ENCODE data around the gene FAM131B.
"Not testable (repeated sequence)": the region's sequence is repeated elsewhere in the genome, so short reads cannot be mapped to it uniquely, and the experiment has no call there.

Gene FAM131B

GRCh38 chr7:143394777-143395176 is 32.3 kb upstream of the FAM131B start:
- no peak overlapping the region for H3K4me3 ChIP-seq (ENCODE audit: insufficient read depth, low read depth, low read length)
- no peak overlapping the region for H3K27ac ChIP-seq (ENCODE audit: insufficient read depth, low read depth, low read length, poor library complexity, severe bottlenecking)
- no peaks in the 10 kb centered on the region for H3K27me3 ChIP-seq (ENCODE audit: control insufficient read depth, insufficient read depth, low read length, poor library complexity, severe bottlenecking)
- no peaks in the 10 kb centered on the region for H3K4me1 ChIP-seq (ENCODE audit: control insufficient read depth, insufficient read depth, low read length)
- peaks cover 12% of the 10 kb centered on the region for H3K36me3 ChIP-seq (ENCODE audit: control insufficient read depth, insufficient read depth, low read length)
- WGBS, 2 experiments: 86 to 87% methylated on average over 6 of the region's 6 CpGs
- H3K9me3 ChIP-seq (ENCODE audit: control insufficient read depth, low read length): no peaks in the 10 kb centered on the region

GRCh38 chr7:143394068-143394467 is 31.6 kb upstream of the FAM131B start:
- H3K36me3 ChIP-seq (ENCODE audit: control insufficient read depth, insufficient read depth, low read length): peaks cover 17% of the 10 kb centered on the region
- no peak overlapping the region for H3K4me3 ChIP-seq (ENCODE audit: insufficient read depth, low read depth, low read length)
- WGBS, 2 experiments: 95 to 98% methylated on average over 6 of the region's 6 CpGs
- H3K4me1 ChIP-seq (ENCODE audit: control insufficient read depth, insufficient read depth, low read length): no peaks in the 10 kb centered on the region
- no peaks in the 10 kb centered on the region for H3K9me3 ChIP-seq (ENCODE audit: control insufficient read depth, low read length)
- no peaks in the 10 kb centered on the region for H3K27me3 ChIP-seq (ENCODE audit: control insufficient read depth, insufficient read depth, low read length, poor library complexity, severe bottlenecking)
- no peak overlapping the region for H3K27ac ChIP-seq (ENCODE audit: insufficient read depth, low read depth, low read length, poor library complexity, severe bottlenecking)

GRCh38 chr7:143393267-143394041 is 30.9 kb upstream of the FAM131B start:
- H3K27me3 ChIP-seq (ENCODE audit: control insufficient read depth, insufficient read depth, low read length, poor library complexity, severe bottlenecking): no peaks in the 10 kb centered on the region
- 94 to 95% methylated on average over 14 of the region's 14 CpGs for WGBS, 2 experiments
- no peak overlapping the region for H3K27ac ChIP-seq (ENCODE audit: insufficient read depth, low read depth, low read length, poor library complexity, severe bottlenecking)
- no peaks in the 10 kb centered on the region for H3K9me3 ChIP-seq (ENCODE audit: control insufficient read depth, low read length)
- no peaks in the 10 kb centered on the region for H3K4me1 ChIP-seq (ENCODE audit: control insufficient read depth, insufficient read depth, low read length)
- no peak overlapping the region for H3K4me3 ChIP-seq (ENCODE audit: insufficient read depth, low read depth, low read length)
- H3K36me3 ChIP-seq (ENCODE audit: control insufficient read depth, insufficient read depth, low read length): peaks cover 23% of the 10 kb centered on the region

GRCh38 chr7:143392875-143393266 is 30.4 kb upstream of the FAM131B start:
- WGBS, 2 experiments: 95 to 96% methylated on average over 6 of the region's 6 CpGs

GRCh38 chr7:143392427-143392826 is 29.9 kb upstream of the FAM131B start:
- not testable (repeated sequence) for H3K27ac ChIP-seq (ENCODE audit: insufficient read depth, low read depth, low read length, poor library complexity, severe bottlenecking); H3K27me3 ChIP-seq (ENCODE audit: control insufficient read depth, insufficient read depth, low read length, poor library complexity, severe bottlenecking); H3K9me3 ChIP-seq (ENCODE audit: control insufficient read depth, low read length); H3K4me3 ChIP-seq (ENCODE audit: insufficient read depth, low read depth, low read length); H3K4me1 ChIP-seq (ENCODE audit: control insufficient read depth, insufficient read depth, low read length)
- H3K36me3 ChIP-seq (ENCODE audit: control insufficient read depth, insufficient read depth, low read length): peaks cover 25% of the 10 kb centered on the region
- 92 to 95% methylated on average over 8 of the region's 8 CpGs for WGBS, 2 experiments

More at GRCh38 chr7:143392875-143393266, 30.4 kb upstream of the FAM131B start:
- Histone ChIP-seq H3K27ac (ENCODE audit: insufficient read depth, low read depth, low read length, poor library complexity, severe bottlenecking) (no peak overlapping the region), H3K27me3 (ENCODE audit: control insufficient read depth, insufficient read depth, low read length, poor library complexity, severe bottlenecking) (no peaks in the 10 kb centered on the region), H3K36me3 (ENCODE audit: control insufficient read depth, insufficient read depth, low read length) (peaks cover 25% of the 10 kb centered on the region), H3K4me1 (ENCODE audit: control insufficient read depth, insufficient read depth, low read length) (no peaks in the 10 kb centered on the region), H3K9me3 (ENCODE audit: control insufficient read depth, low read length) (no peaks in the 10 kb centered on the region), H3K4me3 (ENCODE audit: insufficient read depth, low read depth, low read length) (no peak overlapping the region)

- H3K36me3 ChIP-seq (ENCODE audit: control insufficient read depth, insufficient read depth, low read length): peaks cover 25% of the 10 kb centered on the region
- no peak overlapping the region for H3K27ac ChIP-seq (ENCODE audit: insufficient read depth, low read depth, low read length, poor library complexity, severe bottlenecking)
- no peaks in the 10 kb centered on the region for H3K27me3 ChIP-seq (ENCODE audit: control insufficient read depth, insufficient read depth, low read length, poor library complexity, severe bottlenecking)
- H3K4me3 ChIP-seq (ENCODE audit: insufficient read depth, low read depth, low read length): no peak overlapping the region
- WGBS, 2 experiments: 92 to 94% methylated on average over 24 of the region's 24 CpGs
- H3K4me1 ChIP-seq (ENCODE audit: control insufficient read depth, insufficient read depth, low read length): no peaks in the 10 kb centered on the region
- H3K9me3 ChIP-seq (ENCODE audit: control insufficient read depth, low read length): no peaks in the 10 kb centered on the region
These were observed 29.2 kb upstream of the FAM131B start for GRCh38 chr7:143391462-143392404.

- Histone ChIP-seq H3K27me3 (ENCODE audit: control insufficient read depth, insufficient read depth, low read length, poor library complexity, severe bottlenecking) (no peaks in the 10 kb centered on the region), H3K27ac (ENCODE audit: insufficient read depth, low read depth, low read length, poor library complexity, severe bottlenecking) (no peak overlapping the region), H3K9me3 (ENCODE audit: control insufficient read depth, low read length) (no peaks in the 10 kb centered on the region), H3K4me3 (ENCODE audit: insufficient read depth, low read depth, low read length) (no peak overlapping the region), H3K4me1 (ENCODE audit: control insufficient read depth, insufficient read depth, low read length) (no peaks in the 10 kb centered on the region), H3K36me3 (ENCODE audit: control insufficient read depth, insufficient read depth, low read length) (peaks cover 25% of the 10 kb centered on the region)
- 91 to 96% methylated on average over 9 of the region's 9 CpGs for WGBS, 2 experiments
These were observed 28.3 kb upstream of the FAM131B start for GRCh38 chr7:143390773-143391317.

GRCh38 chr7:143390104-143390772 is 27.7 kb upstream of the FAM131B start:
- no peaks in the 10 kb centered on the region for H3K27me3 ChIP-seq (ENCODE audit: control insufficient read depth, insufficient read depth, low read length, poor library complexity, severe bottlenecking)
- peaks cover 25% of the 10 kb centered on the region for H3K36me3 ChIP-seq (ENCODE audit: control insufficient read depth, insufficient read depth, low read length)
- H3K27ac ChIP-seq (ENCODE audit: insufficient read depth, low read depth, low read length, poor library complexity, severe bottlenecking): no peak overlapping the region
- H3K4me1 ChIP-seq (ENCODE audit: control insufficient read depth, insufficient read depth, low read length): no peaks in the 10 kb centered on the region
- no peak overlapping the region for H3K4me3 ChIP-seq (ENCODE audit: insufficient read depth, low read depth, low read length)
- 91 to 94% methylated on average over 10 of the region's 10 CpGs for WGBS, 2 experiments
- H3K9me3 ChIP-seq (ENCODE audit: control insufficient read depth, low read length): no peaks in the 10 kb centered on the region

- no peaks in the 10 kb centered on the region for H3K4me1 ChIP-seq (ENCODE audit: control insufficient read depth, insufficient read depth, low read length)
- no peak overlapping the region for H3K27ac ChIP-seq (ENCODE audit: insufficient read depth, low read depth, low read length, poor library complexity, severe bottlenecking)
- WGBS, 2 experiments: 93 to 95% methylated on average over 15 of the region's 15 CpGs
- H3K27me3 ChIP-seq (ENCODE audit: control insufficient read depth, insufficient read depth, low read length, poor library complexity, severe bottlenecking): no peaks in the 10 kb centered on the region
- no peaks in the 10 kb centered on the region for H3K9me3 ChIP-seq (ENCODE audit: control insufficient read depth, low read length)
- H3K4me3 ChIP-seq (ENCODE audit: insufficient read depth, low read depth, low read length): no peak overlapping the region
- H3K36me3 ChIP-seq (ENCODE audit: control insufficient read depth, insufficient read depth, low read length): peaks cover 25% of the 10 kb centered on the region
These were observed 27.0 kb upstream of the FAM131B start for GRCh38 chr7:143389316-143390103.
